Lower lobe of right lung (tissue), 2 donors: ENCODE results near the gene TNNT3. TPM values are rescaled to one million over a fixed set of nuclear protein-coding genes. Genes with fewer than 3 reads are reported as not detected.

Experiments used
- ATAC-seq, 2 donors: fragments of 200-7000 bp; cut with Tn5 transposase; one replicate each; pipeline ENCODE4 v1.9.1; 2020 to 2022; ENCODE audit warnings: mild to moderate bottlenecking in 2 of 2, moderate library complexity in 2 of 2
- DNase-seq: peaks from one replicate; pipeline ENCODE4 v3.0.0-alpha.2; 2020
- H3K27ac ChIP-seq: fragments of 200-600 bp; one replicate; pipeline ENCODE4 v1.8.0; 2022
- H3K27me3 ChIP-seq: fragments of 200-600 bp; one replicate; pipeline ENCODE4 v1.8.0; 2022; ENCODE audit warnings: low read depth
- H3K36me3 ChIP-seq: fragments of 200-600 bp; one replicate; pipeline ENCODE4 v1.8.0; 2022; ENCODE audit warnings: mild to moderate bottlenecking
- H3K4me1 ChIP-seq: fragments of 200-600 bp; one replicate; pipeline ENCODE4 v1.8.0; 2022
- H3K4me3 ChIP-seq: fragments of 200-600 bp; one replicate; pipeline ENCODE4 v1.8.0; 2022; ENCODE audit warnings: mild to moderate bottlenecking
- H3K9me3 ChIP-seq: fragments of 200-600 bp; one replicate; pipeline ENCODE4 v1.8.0; 2022
- CTCF ChIP-seq: fragments of 200-600 bp; IDR thresholded peaks from one replicate; pipeline ENCODE4 v1.8.0; 2022; ENCODE audit warnings: antibody characterized with exemption, mild to moderate bottlenecking
- intact Hi-C: fragments of 100-400 bp; cut with DNase I; formaldehyde crosslinking; loops from one replicate; pipeline ENCODE4 v1.11.0; 2022
- total RNA-seq: library from RNA; stranded (reverse); fragmentation: NEBNext Ultra II Directional; extraction: Animal tissue kit (Norgen Biotek cat#: 25700); gene quantifications from one replicate; pipeline ENCODE4 v1.2.1, GENCODE V29; 2021
- donor health status: DM: no; HTN: yes; CAD: no; lungs with severe emphysema.

TNNT3 gene
- total RNA-seq, 1 donor from 2014 or later = 4.7 TPM

GRCh38 chr11:1909524-1909923, 10.0 kb upstream of the TNNT3 start:
- TF ChIP-seq CTCF = no peak
- Histone ChIP-seq H3K9me3 (no peaks in the 10 kb centered on the region), H3K4me3 (no peak overlapping the region), H3K27ac (no peak overlapping the region), H3K27me3 (no peaks in the 10 kb centered on the region), H3K36me3 (no peaks in the 10 kb centered on the region), H3K4me1 (no peaks in the 10 kb centered on the region)
- DNase-seq (no peak), ATAC-seq (no peak)
- intact Hi-C loops = no loop called here

DNA sequence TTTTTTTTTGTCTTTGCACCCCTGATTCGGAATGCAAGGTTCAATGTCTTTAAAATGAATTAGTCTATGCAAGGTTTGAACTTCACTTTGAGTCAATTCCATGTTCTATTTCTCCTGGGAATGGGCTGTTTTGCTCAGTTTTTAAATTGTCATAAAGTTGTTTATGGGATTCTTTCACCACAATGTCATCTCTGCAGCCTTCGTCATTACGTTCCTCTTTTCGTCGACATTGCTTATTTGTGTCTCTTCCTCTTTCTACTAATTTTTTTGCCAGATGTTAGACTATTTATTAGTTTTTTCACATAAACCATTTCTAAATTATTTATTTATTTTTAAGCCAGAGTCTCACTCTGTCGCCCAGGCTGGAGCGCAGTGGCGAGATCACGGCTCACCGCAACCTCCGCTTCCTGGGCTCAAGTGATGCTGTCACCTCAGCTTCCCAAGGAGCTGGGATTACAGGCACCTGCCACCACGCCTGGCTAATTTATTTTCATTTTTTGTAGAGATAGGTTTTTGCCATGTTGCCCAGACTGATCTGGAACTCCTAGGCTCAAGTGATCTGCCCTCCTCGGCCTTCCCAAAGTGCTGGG, 7.1 kb upstream of the TNNT3 start:
- no peak for TF ChIP-seq CTCF
- intact Hi-C loops = no loop called here
- Histone ChIP-seq H3K4me1 (no peaks in the 10 kb centered on the region), H3K9me3 (no peaks in the 10 kb centered on the region), H3K27ac (no peak overlapping the region), H3K27me3 (no peaks in the 10 kb centered on the region), H3K4me3 (no peak overlapping the region), H3K36me3 (no peaks in the 10 kb centered on the region)
- no peak for DNase-seq
- ATAC-seq = no peak

DNA sequence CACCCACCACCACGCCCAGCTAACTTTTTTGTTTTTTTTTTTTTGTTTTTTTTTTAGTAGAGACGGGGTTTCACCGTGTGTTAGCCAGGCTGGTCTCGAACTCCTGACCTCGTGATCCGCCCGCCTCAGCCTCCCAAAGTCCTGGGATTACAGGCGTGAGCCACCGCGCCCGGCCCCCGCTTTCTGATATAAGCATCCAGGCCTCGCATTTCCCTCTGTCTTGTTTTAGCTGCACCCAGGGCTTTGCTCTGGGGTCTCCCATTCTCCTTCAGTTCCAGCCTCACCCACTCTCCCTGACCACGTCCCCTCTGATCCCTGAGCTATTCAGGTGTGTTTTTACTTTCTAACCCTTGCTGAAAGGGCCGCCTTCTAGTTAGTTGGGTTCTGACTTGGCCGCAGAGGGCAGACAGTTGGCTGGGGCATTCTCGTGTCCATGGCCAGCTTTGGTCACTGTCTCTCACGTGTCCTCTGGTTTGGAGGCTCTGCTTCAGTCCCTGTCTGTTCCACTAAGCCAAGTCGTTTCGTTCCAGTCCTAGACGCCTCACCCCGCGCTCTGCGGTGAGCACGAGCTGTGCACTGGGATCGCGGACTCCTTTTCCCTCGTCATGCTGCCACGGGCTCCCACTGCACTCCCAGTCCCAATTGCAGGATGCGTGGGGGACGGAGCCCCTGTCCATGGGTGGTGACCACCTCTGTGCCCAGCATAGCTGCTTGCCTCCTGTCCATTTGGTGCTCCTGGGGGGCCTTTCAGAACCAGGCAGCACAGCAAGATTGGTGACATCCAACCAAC, 6.0 kb upstream of the TNNT3 start:
- ATAC-seq (no peak), DNase-seq (no peak)
- H3K27ac ChIP-seq = no peak overlapping the region
- H3K4me1 ChIP-seq = no peaks in the 10 kb centered on the region
- no peak overlapping the region for H3K4me3 ChIP-seq
- TF ChIP-seq CTCF = no peak
- H3K36me3 ChIP-seq = no peaks in the 10 kb centered on the region
- no peaks in the 10 kb centered on the region for H3K9me3 ChIP-seq
- H3K27me3 ChIP-seq = no peaks in the 10 kb centered on the region
- intact Hi-C loops = no loop called here

GRCh38 chr11:1915795-1916131, 3.7 kb upstream of the TNNT3 start:
- H3K4me1 ChIP-seq = no peaks in the 10 kb centered on the region
- no peak for TF ChIP-seq CTCF
- intact Hi-C loops = loop anchor here (2.0 kb wide), 1 partner anchor 23 kb away; no protein-coding TSS in a partner anchor

DNA sequence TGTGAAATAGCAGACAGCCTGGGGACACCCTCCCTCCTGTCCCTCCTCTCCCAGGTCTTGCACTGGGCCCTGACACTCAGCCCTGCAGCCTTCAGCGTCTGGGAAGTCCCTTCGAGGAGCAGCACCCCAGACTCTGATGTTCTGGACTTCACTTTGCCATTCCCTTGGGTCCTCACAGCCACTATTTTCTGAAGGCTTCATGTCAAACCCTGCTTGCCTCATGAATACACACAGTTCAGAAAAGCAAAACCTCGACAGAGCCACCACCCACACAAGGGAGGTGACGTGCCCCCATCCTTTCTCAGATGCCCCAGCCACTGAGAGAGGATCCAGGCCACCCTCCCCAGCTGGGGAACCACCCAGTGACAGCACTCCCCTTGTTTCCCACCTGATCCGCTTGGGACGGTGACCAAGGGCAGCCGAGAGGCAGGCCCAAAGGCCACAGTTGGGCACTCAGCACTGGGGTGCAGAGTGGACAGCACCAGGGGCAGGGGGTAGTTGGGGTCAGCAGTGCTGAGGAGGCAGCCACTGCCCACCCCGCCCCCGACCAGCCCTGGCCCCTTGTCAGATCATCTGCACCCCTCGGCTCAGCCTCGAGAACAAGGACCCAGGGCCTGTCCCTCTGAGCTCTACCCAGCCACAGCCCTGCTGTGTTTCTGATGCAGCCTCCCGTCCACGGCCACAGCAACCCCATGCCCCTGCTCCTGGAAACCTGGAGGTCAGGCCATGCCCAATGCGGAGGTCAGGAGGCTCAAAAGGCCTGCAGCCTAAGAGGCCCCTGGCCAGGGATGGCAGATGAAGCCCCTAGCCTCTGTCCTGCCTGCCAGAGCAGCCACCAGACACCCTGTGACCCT, 3.1 kb upstream of the TNNT3 start:
- no peak for TF ChIP-seq CTCF
- no peak overlapping the region for H3K27ac ChIP-seq
- no peak for ATAC-seq
- no peaks in the 10 kb centered on the region for H3K27me3 ChIP-seq
- H3K9me3 ChIP-seq = no peaks in the 10 kb centered on the region
- no peaks in the 10 kb centered on the region for H3K36me3 ChIP-seq
- no peaks in the 10 kb centered on the region for H3K4me1 ChIP-seq
- no peak for DNase-seq
- H3K4me3 ChIP-seq = no peak overlapping the region
- intact Hi-C loops = loop anchor here (2.0 kb wide), 1 partner anchor 24 kb away; no protein-coding TSS in a partner anchor

More at GRCh38 chr11:1915795-1916131, 3.7 kb upstream of the TNNT3 start:
- Histone ChIP-seq H3K9me3 (no peaks in the 10 kb centered on the region), H3K4me3 (no peak overlapping the region), H3K27ac (no peak overlapping the region), H3K27me3 (no peaks in the 10 kb centered on the region), H3K36me3 (no peaks in the 10 kb centered on the region)
- DNase-seq = no peak
- ATAC-seq = no peak
